HFFc6 (cell line): ENCODE measurements around the gene EHBP1. TPM values are rescaled to one million over a fixed set of nuclear protein-coding genes. Genes with fewer than 3 reads are reported as not detected.

Experiments
- DNase-seq: peaks from one replicate; pipeline ENCODE4 v3.0.0-alpha.2; 2018
- H3K27ac Mint-ChIP-seq: 2 replicates; pipeline ENCODE4 v1.8.0; 2020; ENCODE audit warnings: mild to moderate bottlenecking, mixed read lengths
- H3K27me3 Mint-ChIP-seq: 2 replicates; pipeline ENCODE4 v1.8.0; 2021; ENCODE audit warnings: mild to moderate bottlenecking, moderate library complexity, mixed read lengths; ENCODE audit not compliant: insufficient read depth
- H3K36me3 Mint-ChIP-seq: 2 replicates; pipeline ENCODE4 v1.8.0; 2021; ENCODE audit warnings: low read depth, mixed read lengths
- H3K4me1 Mint-ChIP-seq: 2 replicates; pipeline ENCODE4 v1.8.0; 2020; ENCODE audit warnings: low read depth, mixed read lengths
- H3K4me3 Mint-ChIP-seq: 2 replicates; pipeline ENCODE4 v1.8.0; 2020; ENCODE audit warnings: mild to moderate bottlenecking, moderate library complexity, mixed read lengths
- H3K9me3 Mint-ChIP-seq: 2 replicates; pipeline ENCODE4 v1.8.0; 2020; ENCODE audit warnings: mild to moderate bottlenecking, mixed read lengths
- CTCF ChIP-seq: fragments of 200-600 bp; sonication (generic); IDR thresholded peaks from 2 replicates; pipeline ENCODE4 v1.5.0; 2021; ENCODE audit warnings: antibody characterized with exemption, mild to moderate bottlenecking
- total RNA-seq, 6 experiments: library from RNA; stranded (reverse); fragmentation: NEBNext Ultra II Directional; extraction: Animal tissue kit (Norgen Biotek cat#: 25700); gene quantifications; 2 replicates in 1 of 6; 3 replicates in 5 of 6; pipeline ENCODE4 v1.2.3, GENCODE V29; 2021

EHBP1 gene
- total RNA-seq, 6 experiments from 2014 or later, result 72.7 to 87.3 (median 80.6) TPM

DNA sequence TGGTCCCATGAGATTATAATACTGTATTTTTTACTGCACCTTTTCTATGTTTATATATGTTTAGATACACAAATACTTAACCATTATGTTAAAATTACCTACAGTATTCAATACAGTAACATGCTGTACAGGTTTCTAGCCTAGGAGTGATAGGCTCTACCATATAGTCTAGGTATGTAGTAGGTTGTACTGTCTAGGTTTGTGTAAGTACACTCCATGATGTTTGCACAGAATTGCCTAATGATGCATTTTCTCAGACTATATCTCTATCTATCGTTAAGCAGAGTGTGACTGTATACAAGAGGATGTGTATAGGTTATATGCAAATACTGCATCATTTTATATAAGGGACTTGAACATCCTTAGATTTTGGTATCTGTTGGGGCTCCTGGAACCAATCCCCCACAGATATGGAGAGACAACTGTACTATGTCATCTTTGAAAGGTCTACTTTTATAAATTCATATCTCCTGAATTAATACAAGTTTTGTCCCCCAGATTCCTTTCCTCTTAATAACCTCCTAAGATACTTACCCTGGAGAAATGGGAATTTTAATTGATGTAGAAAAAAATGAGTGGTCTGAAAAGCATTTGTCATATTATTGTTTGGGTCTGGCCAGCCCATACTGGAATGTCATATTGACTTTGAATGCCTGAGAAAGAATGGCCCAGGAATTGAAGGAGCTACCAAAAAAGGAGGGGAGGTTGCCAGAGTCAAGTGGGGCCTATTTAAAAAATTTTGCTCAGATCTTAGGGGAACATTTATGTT, 36.6 kb downstream of the EHBP1 start:
- H3K4me1 Mint-ChIP-seq, result peaks cover 80% of the 10 kb centered on the region
- peak overlapping the region; percentile 15 for H3K4me3 Mint-ChIP-seq
- DNase-seq, result peak; percentile 41
- H3K27me3 Mint-ChIP-seq, result no peaks in the 10 kb centered on the region
- no peaks in the 10 kb centered on the region for H3K9me3 Mint-ChIP-seq
- H3K36me3 Mint-ChIP-seq, result no peaks in the 10 kb centered on the region
- no peak for TF ChIP-seq CTCF
- H3K27ac Mint-ChIP-seq, result peak overlapping the region; percentile 50

GRCh38 chr2:62743506-62743905, 38.0 kb downstream of the EHBP1 start:
- Mint-ChIP-seq H3K4me1 (peaks cover 67% of the 10 kb centered on the region), H3K27ac (peak overlapping the region; percentile 38)
- no peak for TF ChIP-seq CTCF

GRCh38 chr2:62744603-62745002, 39.1 kb downstream of the EHBP1 start:
- Mint-ChIP-seq H3K27ac (no peak overlapping the region), H3K36me3 (peaks cover 13% of the 10 kb centered on the region), H3K4me3 (no peak overlapping the region), H3K4me1 (peaks cover 57% of the 10 kb centered on the region), H3K27me3 (no peaks in the 10 kb centered on the region), H3K9me3 (no peaks in the 10 kb centered on the region)
- TF ChIP-seq CTCF, result no peak
- DNase-seq, result no peak

More at GRCh38 chr2:62743506-62743905, 38.0 kb downstream of the EHBP1 start:
- no peak for DNase-seq
- Mint-ChIP-seq H3K9me3 (no peaks in the 10 kb centered on the region), H3K4me3 (no peak overlapping the region), H3K27me3 (no peaks in the 10 kb centered on the region), H3K36me3 (peaks cover 7% of the 10 kb centered on the region)

DNA sequence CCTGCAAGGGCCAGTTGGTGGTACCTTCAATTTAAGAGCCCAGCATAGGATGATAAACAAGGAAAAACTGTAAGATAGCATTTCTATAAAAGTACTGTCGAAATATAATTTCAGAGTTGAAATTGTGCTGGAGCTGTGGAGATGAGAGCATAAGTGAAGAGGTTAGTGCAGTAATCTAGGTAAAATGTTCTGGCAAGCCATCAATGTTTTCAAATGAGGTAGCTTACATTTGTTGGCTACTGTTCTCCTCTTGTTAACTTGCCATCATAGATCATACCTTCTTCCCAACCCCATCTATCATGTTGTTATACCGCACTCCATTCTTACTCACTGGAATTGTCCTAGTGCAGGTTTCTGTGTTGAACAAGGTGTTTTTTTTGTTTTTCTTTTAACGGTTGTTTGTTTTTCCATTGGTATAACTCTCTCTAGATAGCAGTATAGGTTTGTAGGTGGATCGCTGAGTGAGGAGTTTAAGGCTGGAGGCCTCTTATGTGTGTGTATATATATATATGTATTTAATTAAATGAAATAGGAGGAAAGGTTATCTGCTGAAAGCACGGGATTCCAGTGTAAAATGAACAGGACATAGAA, 40.5 kb downstream of the EHBP1 start:
- no peak for DNase-seq
- Mint-ChIP-seq H3K4me1 (peaks cover 46% of the 10 kb centered on the region), H3K36me3 (peaks cover 27% of the 10 kb centered on the region), H3K9me3 (no peaks in the 10 kb centered on the region; the same call in 1 of the 2 replicates), H3K4me3 (no peak overlapping the region), H3K27ac (no peak overlapping the region), H3K27me3 (no peaks in the 10 kb centered on the region)
- no peak for TF ChIP-seq CTCF

DNA sequence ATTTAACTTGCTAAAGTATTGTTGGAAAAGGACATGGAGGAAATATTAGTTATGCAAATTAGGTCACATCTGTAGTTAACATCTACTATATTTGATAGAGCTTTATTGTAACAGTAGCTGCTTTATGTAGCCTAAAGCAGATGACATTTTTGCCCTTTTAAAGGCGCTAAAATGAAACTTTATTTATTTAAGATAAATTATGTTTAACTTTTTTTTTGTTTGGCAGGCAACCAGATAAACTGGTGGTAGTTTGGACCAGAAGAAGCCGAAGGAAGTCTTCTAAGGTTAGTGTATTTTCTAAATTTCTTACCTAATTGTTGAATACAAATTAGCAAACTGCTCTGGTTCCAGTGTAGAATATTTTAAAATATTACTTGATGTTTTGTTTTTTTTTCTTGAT, 41.7 kb downstream of the EHBP1 start:
- no peaks in the 10 kb centered on the region for H3K27me3 Mint-ChIP-seq
- no peak for TF ChIP-seq CTCF
- H3K9me3 Mint-ChIP-seq, result no peaks in the 10 kb centered on the region; the same call in 1 of the 2 replicates
- H3K27ac Mint-ChIP-seq, result no peak overlapping the region
- H3K36me3 Mint-ChIP-seq, result peaks cover 35% of the 10 kb centered on the region
- H3K4me3 Mint-ChIP-seq, result no peak overlapping the region
- no peak for DNase-seq
- peaks cover 34% of the 10 kb centered on the region for H3K4me1 Mint-ChIP-seq
